NCI-H524 treated with DMSO at 0.1 percent for 48 hours (cell line): ENCODE data around the gene CXXC1.
"Not testable (repeated sequence)": the region's sequence is repeated elsewhere in the genome, so short reads cannot be mapped to it uniquely, and the experiment has no call there.

ENCODE experiments used
- DNase-seq: peaks from one replicate; lab custom pipeline; 2025; lab: John Stamatoyannopoulos, UW

CXXC1 gene

GRCh38 chr18:50297621-50298442, 10.3 kb upstream of the CXXC1 start:
- DNase-seq = peak; percentile 23

GRCh38 chr18:50293039-50293438, 5.5 kb upstream of the CXXC1 start:
- DNase-seq = no peak

GRCh38 chr18:50289108-50289443, 1.6 kb upstream of the CXXC1 start:
- DNase-seq = no peak

- not testable (repeated sequence) for DNase-seq
Observed at GRCh38 chr18:50288348-50289107, 1.0 kb upstream of the CXXC1 start.

- DNase-seq = no peak
Observed at GRCh38 chr18:50287028-50287440, 458 bp downstream of the CXXC1 start.

- DNase-seq = no peak
Observed at GRCh38 chr18:50286391-50287027, 983 bp downstream of the CXXC1 start.

GRCh38 chr18:50285631-50286321, 1.7 kb downstream of the CXXC1 start:
- DNase-seq = no peak

- DNase-seq = no peak
Observed at GRCh38 chr18:50285071-50285470, 2.4 kb downstream of the CXXC1 start.

GRCh38 chr18:50284255-50284885, 3.1 kb downstream of the CXXC1 start:
- no peak for DNase-seq

- no peak for DNase-seq
Observed at GRCh38 chr18:50283469-50284209, 3.9 kb downstream of the CXXC1 start.

GRCh38 chr18:50282521-50283335, 4.8 kb downstream of the CXXC1 start:
- no peak for DNase-seq

- no peak for DNase-seq
Observed at GRCh38 chr18:50281972-50282520, 5.4 kb downstream of the CXXC1 start.

- peak; percentile 75 for DNase-seq
Observed at GRCh38 chr18:50281295-50281971, 6.1 kb downstream of the CXXC1 start, which contains the start of gene MBD1. Gene MBD1, minus strand, starts transcription at chr18:50281523. Its CDS starts 1,531 bp downstream, at chr18:50279992.

GRCh38 chr18:50280707-50281294, 6.7 kb downstream of the CXXC1 start:
- no peak for DNase-seq

- DNase-seq = no peak
Observed at GRCh38 chr18:50279752-50280151, 7.7 kb downstream of the CXXC1 start.

- DNase-seq = no peak
Observed at GRCh38 chr18:50277942-50278341, 9.6 kb downstream of the CXXC1 start.

GRCh38 chr18:50276452-50276851, 11.0 kb downstream of the CXXC1 start:
- no peak for DNase-seq

GRCh38 chr18:50275503-50276036, 11.9 kb downstream of the CXXC1 start:
- no peak for DNase-seq

- DNase-seq = no peak
Observed at GRCh38 chr18:50274941-50275340, 12.6 kb downstream of the CXXC1 start.
